Stomach smooth muscle (tissue), 2 donors: ENCODE data around the gene KIF25.
"Not testable (repeated sequence)": the region's sequence is repeated elsewhere in the genome, so short reads cannot be mapped to it uniquely, and the experiment has no call there.

Experiments used
- H3K27ac ChIP-seq: one replicate; pipeline ENCODE4 v1.7.0; 2013; ENCODE audit warnings: mild to moderate bottlenecking, low read length, inconsistent platforms
- H3K27me3 ChIP-seq, 2 donors: one replicate each; pipeline ENCODE4 v1.7.0; 2013; ENCODE audit warnings: low read length in 2 of 2; ENCODE audit not compliant: insufficient read depth in 2 of 2, control insufficient read depth in 1 of 2
- H3K36me3 ChIP-seq, 2 donors: one replicate each; pipeline ENCODE4 v1.7.0; 2013; ENCODE audit warnings: low read length in 2 of 2; ENCODE audit not compliant: control insufficient read depth in 2 of 2, insufficient read depth in 2 of 2
- H3K4me1 ChIP-seq: one replicate; pipeline ENCODE4 v1.7.0; 2013; ENCODE audit warnings: low read length; ENCODE audit not compliant: control insufficient read depth, insufficient read depth
- H3K4me3 ChIP-seq, 2 donors: one replicate each; pipeline ENCODE4 v1.7.0; 2013; ENCODE audit warnings: low read length in 2 of 2
- H3K9ac ChIP-seq, 2 donors: one replicate each; pipeline ENCODE4 v1.7.0; 2013; ENCODE audit warnings: low read length in 2 of 2, mild to moderate bottlenecking in 1 of 2
- H3K9me3 ChIP-seq, 2 donors: one replicate each; pipeline ENCODE4 v1.7.0; 2013; ENCODE audit warnings: low read length in 2 of 2; ENCODE audit not compliant: control insufficient read depth in 2 of 2
- donor health status: healthy.
- donor health status: Pancreatic carcinoma.

KIF25 gene

DNA sequence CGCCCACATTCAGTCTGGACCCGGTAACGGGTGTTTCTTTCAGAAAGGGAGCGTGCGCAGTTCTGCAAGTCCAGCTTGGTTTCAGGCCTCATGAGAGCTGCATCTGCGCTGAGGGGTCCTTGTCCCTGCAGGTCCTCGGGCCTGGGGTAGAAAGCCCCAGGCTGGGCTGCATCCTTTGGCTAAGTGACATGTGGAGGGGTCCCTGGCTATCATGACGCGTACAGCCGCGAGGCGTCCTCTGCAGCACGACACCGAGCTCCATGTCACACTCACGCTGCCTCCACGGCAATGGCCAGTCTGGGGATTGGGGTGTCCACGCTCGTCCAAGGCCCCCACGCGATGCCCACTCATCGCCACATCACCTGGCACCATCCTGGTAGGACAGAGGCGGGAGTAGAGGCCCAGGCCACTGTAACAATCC is 1.7 kb upstream of the KIF25 start:
- Histone ChIP-seq H3K4me3 (no peak overlapping the region), H3K27me3 (peaks cover 9 to 13% of the 10 kb centered on the region in 2 donors), H3K9me3 (no peaks in the 10 kb centered on the region), H3K4me1 (no peaks in the 10 kb centered on the region), H3K9ac (no peak overlapping the region), H3K27ac (no peak overlapping the region), H3K36me3 (no peaks in the 10 kb centered on the region)

DNA sequence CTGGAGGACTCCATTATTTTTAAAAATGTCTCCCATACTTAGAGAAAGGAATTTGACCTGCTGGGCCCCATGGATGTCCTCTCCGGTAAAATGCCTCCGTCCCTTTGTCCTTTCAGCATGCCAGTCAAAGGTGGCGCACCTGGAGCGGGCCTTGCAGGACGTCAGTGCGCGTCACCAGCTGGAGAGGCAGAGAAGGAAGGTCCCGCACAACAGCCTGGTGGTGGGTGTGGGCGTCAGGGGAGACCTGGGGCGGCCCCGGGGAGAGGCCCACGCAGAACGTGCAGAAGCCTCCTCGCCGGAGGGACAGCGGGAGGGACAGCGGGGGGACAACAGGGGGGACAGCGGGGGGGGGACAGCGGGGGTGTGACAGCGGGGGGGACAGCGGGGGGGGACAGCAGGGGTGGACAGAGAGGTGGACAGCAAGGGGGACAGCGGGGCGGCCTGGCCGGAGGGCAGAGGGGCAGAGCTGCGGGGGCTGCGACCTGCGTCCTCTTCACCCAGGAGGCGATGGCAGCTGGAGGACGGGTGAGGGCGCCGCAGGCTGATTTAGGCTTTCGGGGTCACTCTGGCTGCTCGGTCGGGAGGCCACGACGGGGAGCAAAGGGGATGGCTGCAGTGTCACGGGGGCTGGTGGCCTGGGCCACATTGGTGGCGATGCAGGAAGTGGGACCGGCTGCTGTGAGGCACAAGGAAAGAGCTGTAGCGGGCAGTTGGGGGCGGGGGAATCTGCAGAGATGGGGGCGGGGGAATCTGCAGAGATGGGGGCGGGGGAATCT is 859 bp upstream of the KIF25 start:
- Histone ChIP-seq H3K4me1 (no peaks in the 10 kb centered on the region), H3K9me3 (no peaks in the 10 kb centered on the region), H3K9ac (no peak overlapping the region), H3K4me3 (no peak overlapping the region), H3K27me3 (peaks cover 9 to 15% of the 10 kb centered on the region in 2 donors), H3K36me3 (no peaks in the 10 kb centered on the region), H3K27ac (no peak overlapping the region)

DNA sequence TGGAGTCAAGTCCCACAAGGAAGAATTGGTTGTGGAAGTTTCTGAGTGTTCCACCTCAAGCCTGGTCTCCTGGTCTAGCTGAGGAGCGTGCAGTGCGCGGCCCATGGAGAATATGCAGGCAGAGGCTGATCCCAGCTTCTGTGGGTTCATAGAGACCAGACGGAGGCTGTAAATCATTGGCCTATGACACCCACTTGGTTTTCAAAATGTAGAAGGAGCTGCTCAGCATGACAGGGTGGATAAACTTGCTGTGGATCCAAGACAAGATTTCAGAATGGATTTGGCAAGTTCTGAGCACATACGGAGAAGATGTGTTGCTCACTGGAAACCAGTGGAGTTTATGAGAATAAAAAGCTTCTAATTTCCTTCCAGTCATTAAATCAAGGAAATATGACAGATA is 744 bp downstream of the KIF25 start:
- no peak overlapping the region for H3K27ac ChIP-seq
- H3K36me3 ChIP-seq, result no peaks in the 10 kb centered on the region
- no peak overlapping the region for H3K4me3 ChIP-seq
- H3K4me1 ChIP-seq, result no peaks in the 10 kb centered on the region
- peaks cover 9 to 18% of the 10 kb centered on the region in 2 donors for H3K27me3 ChIP-seq
- H3K9ac ChIP-seq, result no peak overlapping the region
- no peaks in the 10 kb centered on the region for H3K9me3 ChIP-seq

DNA sequence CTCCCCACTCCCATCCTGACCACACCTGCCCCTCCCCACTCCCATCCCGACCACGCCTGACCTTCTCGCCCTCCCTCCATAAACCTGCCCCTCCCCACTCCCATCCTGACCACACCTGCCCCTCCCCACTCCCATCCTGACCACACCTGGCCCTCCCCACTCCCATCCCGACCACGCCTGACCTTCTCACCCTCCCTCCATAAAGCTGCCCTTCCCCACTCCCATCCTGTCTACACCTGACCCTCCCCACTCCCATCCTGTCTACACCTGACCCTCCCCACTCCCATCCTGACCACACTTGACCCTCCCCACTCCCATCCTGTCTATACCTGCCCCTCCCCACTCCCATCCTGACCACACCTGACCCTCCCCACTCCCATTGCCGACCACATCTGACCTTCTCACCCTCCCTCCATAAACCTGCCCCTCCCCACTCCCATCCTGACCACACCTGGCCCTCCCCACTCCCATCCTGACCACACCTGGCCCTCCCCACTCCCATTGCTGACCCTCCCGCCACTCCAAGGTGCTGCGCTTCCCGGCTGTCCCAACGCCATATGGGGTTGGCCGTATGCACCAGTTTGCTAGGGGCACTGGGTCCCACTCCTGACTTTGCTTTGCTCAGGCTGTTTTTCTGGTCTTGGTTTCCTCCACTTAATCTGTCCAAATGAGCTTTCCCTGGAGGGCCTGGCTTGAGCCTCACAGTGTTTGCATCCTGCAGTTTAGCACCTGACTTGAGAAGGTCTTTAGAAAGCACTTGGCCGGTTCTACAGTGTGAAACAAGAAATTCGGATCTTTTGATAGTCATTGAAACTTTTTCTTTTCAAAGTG is 2.9 kb downstream of the KIF25 start:
- peaks cover 9 to 18% of the 10 kb centered on the region in 2 donors for H3K27me3 ChIP-seq
- H3K9ac ChIP-seq, result no peak overlapping the region
- H3K4me3 ChIP-seq, result no peak overlapping the region
- no peaks in the 10 kb centered on the region for H3K4me1 ChIP-seq
- H3K9me3 ChIP-seq, result no peaks in the 10 kb centered on the region
- H3K36me3 ChIP-seq, result no peaks in the 10 kb centered on the region
- H3K27ac ChIP-seq, result no peak overlapping the region

DNA sequence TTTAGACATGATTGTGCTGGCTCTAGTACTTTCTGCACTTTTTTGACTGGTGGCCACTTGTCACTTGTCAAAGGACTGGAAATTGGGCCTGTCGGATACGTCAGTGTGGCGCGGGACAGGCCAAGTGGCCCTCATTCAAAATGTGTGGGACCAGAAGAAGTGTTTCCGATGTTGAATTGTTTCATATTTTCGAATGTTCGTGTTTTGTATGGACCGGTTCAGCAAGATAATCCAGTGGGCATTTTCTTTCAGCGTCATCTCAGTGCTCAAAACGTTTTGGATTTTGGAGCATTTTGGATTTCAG is 3.5 kb downstream of the KIF25 start:
- H3K27ac ChIP-seq, result no peak overlapping the region
- H3K27me3 ChIP-seq, result peaks cover 9 to 18% of the 10 kb centered on the region in 2 donors
- no peaks in the 10 kb centered on the region for H3K9me3 ChIP-seq
- H3K36me3 ChIP-seq, result no peaks in the 10 kb centered on the region
- no peak overlapping the region for H3K9ac ChIP-seq
- no peak overlapping the region for H3K4me3 ChIP-seq
- H3K4me1 ChIP-seq, result no peaks in the 10 kb centered on the region

DNA sequence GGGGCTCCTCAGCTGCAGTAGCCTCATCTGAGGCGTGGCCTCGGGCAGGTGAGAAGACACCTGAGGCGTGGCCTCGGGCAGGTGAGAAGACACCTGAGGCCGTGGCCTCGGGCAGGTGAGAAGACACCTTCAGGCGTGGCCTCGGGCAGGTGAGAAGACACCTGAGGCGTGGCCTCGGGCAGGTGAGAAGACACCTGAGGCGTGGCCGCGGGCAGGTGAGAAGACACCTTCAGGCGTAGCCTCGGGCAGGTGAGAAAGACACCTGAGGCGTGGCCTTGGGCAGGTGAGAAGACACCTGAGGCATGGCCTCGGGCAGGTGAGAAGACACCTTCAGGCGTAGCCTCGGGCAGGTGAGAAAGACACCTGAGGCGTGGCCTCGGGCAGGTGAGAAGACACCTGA is 4.0 kb downstream of the KIF25 start:
- not testable (repeated sequence) for H3K27ac ChIP-seq, H3K36me3 ChIP-seq, H3K9me3 ChIP-seq, H3K9ac ChIP-seq, H3K4me1 ChIP-seq, H3K4me3 ChIP-seq
- peaks cover 9 to 18% of the 10 kb centered on the region in 2 donors for H3K27me3 ChIP-seq

DNA sequence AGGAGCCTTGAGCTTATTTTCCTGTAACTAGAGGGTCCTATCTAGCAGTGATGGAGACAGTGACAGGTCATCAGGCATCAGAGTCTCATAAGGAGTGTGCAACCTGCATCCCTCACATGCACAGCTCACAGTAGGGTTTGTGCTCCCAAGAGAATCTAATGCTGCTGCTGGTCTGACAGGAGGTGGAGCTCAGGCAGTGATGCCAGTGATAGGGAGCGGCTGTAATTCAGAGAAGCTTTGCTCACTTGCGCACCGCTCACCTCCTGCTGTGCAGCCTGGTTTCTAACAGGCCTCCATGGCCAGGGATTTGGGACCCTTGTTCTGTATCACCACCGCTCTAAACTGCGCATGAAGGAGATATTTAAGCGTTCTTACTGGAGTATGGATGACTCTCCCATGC is 5.3 kb downstream of the KIF25 start:
- no peak overlapping the region for H3K9ac ChIP-seq
- no peak overlapping the region for H3K27ac ChIP-seq
- no peak overlapping the region for H3K4me3 ChIP-seq
- peaks cover 5 to 14% of the 10 kb centered on the region in 2 donors for H3K27me3 ChIP-seq
- no peaks in the 10 kb centered on the region for H3K36me3 ChIP-seq
- H3K4me1 ChIP-seq, result no peaks in the 10 kb centered on the region
- H3K9me3 ChIP-seq, result no peaks in the 10 kb centered on the region

DNA sequence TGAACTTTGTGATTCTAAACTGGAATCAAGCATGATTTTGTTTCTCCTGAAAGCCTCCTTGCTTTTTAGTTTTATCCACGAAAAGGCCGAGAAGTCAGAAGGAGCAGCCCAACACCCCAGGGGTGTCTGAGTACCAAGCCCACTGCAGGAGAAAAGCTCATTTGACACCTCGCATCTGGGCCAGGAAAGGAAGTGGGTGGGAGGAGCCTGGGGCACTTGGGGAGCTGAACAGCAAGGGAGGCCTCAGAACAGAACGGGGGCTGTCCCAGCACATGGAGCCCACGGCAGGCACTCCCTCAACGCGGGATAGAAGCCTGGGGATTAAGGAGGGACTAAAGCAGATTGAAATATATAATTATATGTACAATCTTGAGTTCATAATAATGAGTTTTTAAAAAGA is 6.6 kb downstream of the KIF25 start:
- Histone ChIP-seq H3K36me3 (no peaks in the 10 kb centered on the region), H3K4me1 (no peaks in the 10 kb centered on the region), H3K27me3 (peaks cover 4 to 10% of the 10 kb centered on the region in 2 donors), H3K9ac (no peak overlapping the region), H3K4me3 (no peak overlapping the region), H3K27ac (no peak overlapping the region), H3K9me3 (no peaks in the 10 kb centered on the region)

DNA sequence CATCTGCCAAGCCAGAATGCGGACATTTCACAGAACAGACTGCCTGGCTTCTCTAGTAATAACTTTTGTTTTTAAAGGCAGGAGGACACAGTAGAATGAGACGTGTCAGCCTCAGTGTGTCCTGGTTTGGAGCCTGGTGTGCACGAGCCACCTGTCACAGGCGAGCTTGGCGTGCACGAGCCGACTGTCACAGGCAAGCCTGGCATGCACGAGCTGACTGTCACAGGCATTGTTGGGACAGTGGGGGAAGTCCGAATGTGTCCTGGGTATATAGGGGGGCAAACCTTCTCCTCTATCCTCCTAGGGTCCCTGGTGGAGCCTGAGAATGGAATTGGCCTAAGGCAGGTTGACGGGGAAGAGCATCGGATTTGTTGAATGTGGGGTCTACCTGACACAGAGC is 7.5 kb downstream of the KIF25 start:
- H3K4me1 ChIP-seq, result no peaks in the 10 kb centered on the region
- H3K36me3 ChIP-seq, result no peaks in the 10 kb centered on the region
- H3K27me3 ChIP-seq, result peaks cover 0 to 6% of the 10 kb centered on the region in 2 donors
- H3K9ac ChIP-seq, result no peak overlapping the region
- H3K27ac ChIP-seq, result no peak overlapping the region
- no peak overlapping the region for H3K4me3 ChIP-seq
- no peaks in the 10 kb centered on the region for H3K9me3 ChIP-seq

DNA sequence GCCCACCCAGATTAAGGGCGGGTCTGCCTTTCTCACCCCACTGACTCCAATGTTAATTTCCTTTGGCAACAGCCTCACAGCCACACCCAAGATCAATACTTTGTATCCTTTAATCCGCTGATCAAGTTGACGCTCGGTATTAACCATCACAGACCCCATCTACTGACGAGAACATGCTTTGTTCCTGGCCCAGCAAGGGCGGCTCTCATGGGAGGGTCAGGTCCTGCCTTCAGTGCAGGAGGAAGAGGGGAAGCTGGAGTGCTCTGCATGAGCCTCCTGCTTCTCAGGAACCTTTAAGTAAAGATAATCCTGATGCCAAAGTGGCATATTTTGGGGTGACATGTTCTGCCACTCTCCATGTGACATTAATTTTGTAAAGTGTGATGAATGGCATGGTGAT is 8.3 kb downstream of the KIF25 start:
- Histone ChIP-seq H3K36me3 (no peaks in the 10 kb centered on the region), H3K9me3 (no peaks in the 10 kb centered on the region), H3K4me1 (no peaks in the 10 kb centered on the region), H3K4me3 (no peak overlapping the region), H3K27ac (no peak overlapping the region), H3K27me3 (peaks cover 0 to 5% of the 10 kb centered on the region in 2 donors), H3K9ac (no peak overlapping the region)
